Glutamatergic neuron (in vitro differentiated cells): ENCODE data around the gene ZNF766. TPM values are rescaled to one million over a fixed set of nuclear protein-coding genes. Genes with fewer than 3 reads are reported as not detected.
"Not testable (repeated sequence)": the region's sequence is repeated elsewhere in the genome, so short reads cannot be mapped to it uniquely, and the experiment has no call there.

Experiments used
- DNase-seq: peaks from one replicate; pipeline ENCODE4 v3.0.0; 2022
- H3K27ac Mint-ChIP-seq: one replicate; pipeline ENCODE4 v1.8.0; 2020; ENCODE audit warnings: mild to moderate bottlenecking, mixed read lengths, inconsistent platforms; ENCODE audit not compliant: unreplicated experiment
- H3K27me3 Mint-ChIP-seq: one replicate; pipeline ENCODE4 v1.8.0; 2020; ENCODE audit warnings: mild to moderate bottlenecking, moderate library complexity, mixed read lengths, inconsistent platforms; ENCODE audit not compliant: unreplicated experiment
- H3K36me3 Mint-ChIP-seq: one replicate; pipeline ENCODE4 v1.8.0; 2020; ENCODE audit warnings: mild to moderate bottlenecking, mixed read lengths, inconsistent platforms; ENCODE audit not compliant: unreplicated experiment
- H3K4me1 Mint-ChIP-seq: one replicate; pipeline ENCODE4 v1.8.0; 2020; ENCODE audit warnings: mild to moderate bottlenecking, low read depth, mixed read lengths, inconsistent platforms; ENCODE audit not compliant: unreplicated experiment
- H3K4me3 Mint-ChIP-seq: one replicate; pipeline ENCODE4 v1.8.0; 2020; ENCODE audit warnings: mild to moderate bottlenecking, mixed read lengths, inconsistent platforms; ENCODE audit not compliant: unreplicated experiment
- H3K9me3 Mint-ChIP-seq: one replicate; pipeline ENCODE4 v1.8.0; 2020; ENCODE audit warnings: mild to moderate bottlenecking, moderate library complexity, mixed read lengths, inconsistent platforms; ENCODE audit not compliant: unreplicated experiment
- CTCF ChIP-seq: fragments of 200-600 bp; sonication (generic); IDR thresholded peaks from one replicate; pipeline ENCODE4 v1.5.0; 2021; ENCODE audit not compliant: partially characterized antibody, unreplicated experiment
- total RNA-seq: library from RNA; stranded (reverse); fragmentation: NEBNext Ultra II Directional; extraction: Animal tissue kit (Norgen Biotek cat#: 25700); gene quantifications from one replicate; pipeline ENCODE4 v1.2.1, GENCODE V29; 2021; ENCODE audit not compliant: unreplicated experiment

The ZNF766 gene
- total RNA-seq, 1 donor from 2014 or later, result 29.9 TPM

GRCh38 chr19:52244021-52244420 is 25.4 kb upstream of the ZNF766 start:
- DNase-seq, result no peak
- H3K9me3 Mint-ChIP-seq, result peaks cover 1% of the 10 kb centered on the region
- H3K4me3 Mint-ChIP-seq, result no peak overlapping the region
- H3K27me3 Mint-ChIP-seq, result no peaks in the 10 kb centered on the region
- H3K4me1 Mint-ChIP-seq, result no peaks in the 10 kb centered on the region
- no peaks in the 10 kb centered on the region for H3K36me3 Mint-ChIP-seq
- no peak for TF ChIP-seq CTCF
- no peak overlapping the region for H3K27ac Mint-ChIP-seq

- H3K27ac Mint-ChIP-seq, result no peak overlapping the region
- TF ChIP-seq CTCF, result no peak
- no peaks in the 10 kb centered on the region for H3K27me3 Mint-ChIP-seq
- peaks cover 2% of the 10 kb centered on the region for H3K9me3 Mint-ChIP-seq
- H3K36me3 Mint-ChIP-seq, result no peaks in the 10 kb centered on the region
- no peaks in the 10 kb centered on the region for H3K4me1 Mint-ChIP-seq
- DNase-seq, result peak; percentile 56
- no peak overlapping the region for H3K4me3 Mint-ChIP-seq
Measured at GRCh38 chr19:52248241-52248640, 21.1 kb upstream of the ZNF766 start.

GRCh38 chr19:52258426-52258825 is 11.0 kb upstream of the ZNF766 start:
- no peak for TF ChIP-seq CTCF
- Mint-ChIP-seq H3K9me3 (peaks cover 7% of the 10 kb centered on the region), H3K27me3 (peaks cover 1% of the 10 kb centered on the region), H3K4me1 (no peaks in the 10 kb centered on the region), H3K4me3 (no peak overlapping the region), H3K27ac (no peak overlapping the region), H3K36me3 (peaks cover 9% of the 10 kb centered on the region)
- DNase-seq, result no peak

GRCh38 chr19:52265556-52265955 is 3.8 kb upstream of the ZNF766 start:
- H3K4me1 Mint-ChIP-seq, H3K4me3 Mint-ChIP-seq, DNase-seq, H3K36me3 Mint-ChIP-seq, H3K27ac Mint-ChIP-seq, H3K9me3 Mint-ChIP-seq, H3K27me3 Mint-ChIP-seq: not testable (repeated sequence)

GRCh38 chr19:52270266-52270885 is 989 bp downstream of the ZNF766 start:
- Mint-ChIP-seq H3K27ac (peak overlapping the region; percentile 98), H3K4me3 (peak overlapping the region; percentile 96), H3K4me1 (peaks cover 4% of the 10 kb centered on the region), H3K27me3 (peaks cover 8% of the 10 kb centered on the region), H3K9me3 (peaks cover 11% of the 10 kb centered on the region), H3K36me3 (peaks cover 32% of the 10 kb centered on the region)
- DNase-seq, result peak; percentile 30
- TF ChIP-seq CTCF, result no peak
